ENCODE results near the gene LDOC1. TPM values are rescaled to one million over a fixed set of nuclear protein-coding genes. Genes with fewer than 3 reads are reported as not detected.

The LDOC1 gene
- total RNA-seq (10 to 100 TPM in 7 of 9 donors, 1 to 10 TPM in 2; 6.4 to 47.6 (median 24.5) TPM), polyA plus RNA-seq (10 to 100 TPM; 44.1 to 65.9 (median 54.1) TPM)
- long read RNA-seq, donor 1, transcript LDOC1-201 (1 exons, 1,381 nt) = major isoform, 40 of 41 reads
- long read RNA-seq, donor 1, partial matches to known transcripts = 0 of 41 reads
- long read RNA-seq, donor 1, other reads (novel, unspliced or antisense) = 0 of 41 reads
- long read RNA-seq, donor 2, transcript LDOC1-201 (1 exons, 1,381 nt) = major isoform, 44 of 44 reads
- long read RNA-seq, donor 2, partial matches to known transcripts = 0 of 44 reads
- long read RNA-seq, donor 2, other reads (novel, unspliced or antisense) = 0 of 44 reads
- long read RNA-seq, donor 3, transcript LDOC1-201 (1 exons, 1,381 nt) = major isoform, 33 of 33 reads
- long read RNA-seq, donor 3, partial matches to known transcripts = 0 of 33 reads
- long read RNA-seq, donor 3, other reads (novel, unspliced or antisense) = 0 of 33 reads
- long read RNA-seq, donor 4, transcript LDOC1-201 (1 exons, 1,381 nt) = major isoform, 30 of 32 reads
- long read RNA-seq, donor 4, partial matches to known transcripts = 0 of 32 reads
- long read RNA-seq, donor 4, other reads (novel, unspliced or antisense) = 1 of 32 reads
- long read RNA-seq, donor 5, transcript LDOC1-201 (1 exons, 1,381 nt) = major isoform, 103 of 105 reads
- long read RNA-seq, donor 5, partial matches to known transcripts = 0 of 105 reads
- long read RNA-seq, donor 5, other reads (novel, unspliced or antisense) = 1 of 105 reads
- long read RNA-seq, donor 6, transcript LDOC1-201 (1 exons, 1,381 nt) = major isoform, 39 of 41 reads
- long read RNA-seq, donor 6, partial matches to known transcripts = 0 of 41 reads
- long read RNA-seq, donor 6, other reads (novel, unspliced or antisense) = 1 of 41 reads
- long read RNA-seq, donor 7, transcript LDOC1-201 (1 exons, 1,381 nt) = major isoform, 42 of 43 reads
- long read RNA-seq, donor 7, partial matches to known transcripts = 0 of 43 reads
- long read RNA-seq, donor 7, other reads (novel, unspliced or antisense) = 0 of 43 reads
- long read RNA-seq, donor 8, transcript LDOC1-201 (1 exons, 1,381 nt) = major isoform, 35 of 35 reads
- long read RNA-seq, donor 8, partial matches to known transcripts = 0 of 35 reads
- long read RNA-seq, donor 8, other reads (novel, unspliced or antisense) = 0 of 35 reads
- long read RNA-seq, donor 9, transcript LDOC1-201 (1 exons, 1,381 nt) = major isoform, 43 of 43 reads
- long read RNA-seq, donor 9, partial matches to known transcripts = 0 of 43 reads
- long read RNA-seq, donor 9, other reads (novel, unspliced or antisense) = 0 of 43 reads
- long read RNA-seq, donor 10, transcript LDOC1-201 (1 exons, 1,381 nt) = major isoform, 33 of 34 reads
- long read RNA-seq, donor 10, partial matches to known transcripts = 0 of 34 reads
- long read RNA-seq, donor 10, other reads (novel, unspliced or antisense) = 0 of 34 reads

- no peak for TF ChIP-seq POLR2A (IDR thresholded peaks at IDR 0.05)
- TF ChIP-seq, protein P1, sequence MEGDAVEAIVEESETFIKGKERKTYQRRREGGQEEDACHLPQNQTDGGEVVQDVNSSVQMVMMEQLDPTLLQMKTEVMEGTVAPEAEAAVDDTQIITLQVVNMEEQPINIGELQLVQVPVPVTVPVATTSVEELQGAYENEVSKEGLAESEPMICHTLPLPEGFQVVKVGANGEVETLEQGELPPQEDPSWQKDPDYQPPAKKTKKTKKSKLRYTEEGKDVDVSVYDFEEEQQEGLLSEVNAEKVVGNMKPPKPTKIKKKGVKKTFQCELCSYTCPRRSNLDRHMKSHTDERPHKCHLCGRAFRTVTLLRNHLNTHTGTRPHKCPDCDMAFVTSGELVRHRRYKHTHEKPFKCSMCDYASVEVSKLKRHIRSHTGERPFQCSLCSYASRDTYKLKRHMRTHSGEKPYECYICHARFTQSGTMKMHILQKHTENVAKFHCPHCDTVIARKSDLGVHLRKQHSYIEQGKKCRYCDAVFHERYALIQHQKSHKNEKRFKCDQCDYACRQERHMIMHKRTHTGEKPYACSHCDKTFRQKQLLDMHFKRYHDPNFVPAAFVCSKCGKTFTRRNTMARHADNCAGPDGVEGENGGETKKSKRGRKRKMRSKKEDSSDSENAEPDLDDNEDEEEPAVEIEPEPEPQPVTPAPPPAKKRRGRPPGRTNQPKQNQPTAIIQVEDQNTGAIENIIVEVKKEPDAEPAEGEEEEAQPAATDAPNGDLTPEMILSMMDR (IDR thresholded peaks at IDR 0.05) = no peak
- WGBS, 4 donors = 1 to 43% (median 28%) methylated on average over 21 to 83 of the region's 83 CpGs; no CpG with 5 or more reads in 1 of the 4 donors
- Histone ChIP-seq H3K4me1 (replicated peaks in 1 of 2) (no peaks in the 10 kb centered on the region), H3K27me3 (no peaks in the 10 kb centered on the region), H3K9me3 (replicated peaks in 1 of 3) (no peaks in the 10 kb centered on the region), H3K27ac (peak within 1 kb of the TSS in 1 of 5 donors; percentile 65), H3K4me3 (peak within 1 kb of the TSS; percentile 25 to 60 (median 40)), H3K36me3 (replicated peaks in 1 of 2) (no peaks in the 10 kb centered on the region)
- DNase-seq = peak; percentile 73 to 86 (median 83)
- intact Hi-C loops (cut with DNase I) = no loop called here
Measured at GRCh38 chrX:141176586-141177451, at the start of gene LDOC1. Gene LDOC1 (minus strand): TSS chrX:141177129. CDS start chrX:141177021, 108 bp downstream.

- TF ChIP-seq POLR2A (IDR thresholded peaks at IDR 0.05) = no peak
- TF ChIP-seq, protein P1 (IDR thresholded peaks at IDR 0.05) = no peak
- H3K27me3 ChIP-seq = peaks cover 6% of the 10 kb centered on the region
- intact Hi-C loops (cut with DNase I) = no loop called here
- H3K36me3 ChIP-seq (replicated peaks in 1 of 2) = no peaks in the 10 kb centered on the region
- no peak overlapping the region for H3K27ac ChIP-seq
- no peaks in the 10 kb centered on the region for H3K9me3 ChIP-seq (replicated peaks in 1 of 3)
- H3K4me1 ChIP-seq (replicated peaks in 1 of 2) = no peaks in the 10 kb centered on the region
- no peak overlapping the region for H3K4me3 ChIP-seq
- WGBS, 4 donors = 77 to 89% (median 84%) methylated on average over 2 of the region's 2 CpGs
- no peak for DNase-seq
Measured at GRCh38 chrX:141221611-141222010, 44.7 kb upstream of the LDOC1 start.

DNA sequence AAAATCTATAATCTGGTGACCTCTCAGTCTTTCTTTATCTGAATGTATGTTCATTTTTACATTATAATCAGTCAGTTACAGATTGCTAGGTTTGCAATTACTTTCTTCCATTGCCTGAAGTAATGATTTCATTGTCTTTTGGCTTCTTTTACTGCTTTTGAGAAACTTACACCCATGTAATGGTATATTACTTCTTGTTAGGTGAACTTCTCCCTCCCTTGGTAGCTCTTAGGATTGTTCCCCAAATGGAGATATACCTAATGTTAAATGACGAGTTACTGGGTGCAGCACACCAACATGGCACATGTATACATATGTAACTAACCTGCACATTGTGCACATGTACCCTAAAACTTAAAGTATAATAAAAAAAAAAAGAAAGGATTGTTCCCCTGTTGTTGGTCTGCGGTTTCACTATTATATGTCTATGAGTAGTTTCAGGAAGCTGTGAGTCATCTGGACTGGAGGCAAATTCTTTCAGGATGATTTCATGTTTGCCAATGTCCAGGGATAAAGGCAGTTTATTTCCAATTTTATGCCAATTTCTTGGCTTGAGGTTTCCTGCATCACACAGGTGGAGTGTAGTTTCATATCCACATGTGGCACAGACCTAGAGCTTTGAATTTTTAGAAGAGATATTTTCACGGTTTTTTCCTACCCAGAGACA, 43.5 kb upstream of the LDOC1 start:
- intact Hi-C loops (cut with DNase I) = no loop called here
- Histone ChIP-seq H3K36me3 (replicated peaks in 1 of 2) (no peaks in the 10 kb centered on the region), H3K27me3 (peaks cover 6% of the 10 kb centered on the region), H3K27ac (no peak overlapping the region), H3K4me3 (no peak overlapping the region), H3K9me3 (replicated peaks in 1 of 3) (no peaks in the 10 kb centered on the region), H3K4me1 (replicated peaks in 1 of 2) (no peaks in the 10 kb centered on the region)
- no peak for DNase-seq
- TF ChIP-seq POLR2A (IDR thresholded peaks at IDR 0.05) = no peak
- TF ChIP-seq, protein P1 (IDR thresholded peaks at IDR 0.05) = no peak
- 42 to 69% (median 54%) methylated on average over 3 of the region's 3 CpGs for WGBS, 4 donors
